IMR-90 (cell line): ENCODE results near the gene CST3. TPM values are rescaled to one million over a fixed set of nuclear protein-coding genes. Genes with fewer than 3 reads are reported as not detected.

ENCODE experiments used
- ATAC-seq: fragments of 200-7000 bp; cut with Tn5 transposase; 2 replicates; pipeline ENCODE4 v1.9.1; 2020; ENCODE audit warnings: low read depth, mild to moderate bottlenecking, moderate library complexity
- BruUV-seq: library from RNA; stranded (reverse); fragments of 400-500 nt; replicated peaks from 2 replicates; lab custom pipeline; 2021; lab: Mats Ljungman, UMichigan
- CTCF ChIA-PET: fragments of 300-600 bp; formaldehyde crosslinking; extraction: SDS; loops from one replicate; lab custom pipeline; 2021; ENCODE audit warnings: antibody characterized with exemption; lab: Yijun Ruan, JAX
- POLR2A ChIA-PET: fragments of 300-600 bp; sonication (Branson Sonifier 250); formaldehyde crosslinking; loops from one replicate; lab custom pipeline; 2022; ENCODE audit warnings: antibody characterized with exemption; ENCODE audit not compliant: unreplicated experiment; lab: Charles Lee
- DNase-seq: peaks from one replicate; pipeline ENCODE4 v3.0.0; 2013
- H2AFZ ChIP-seq: replicated peaks from 2 replicates; pipeline ENCODE3; 2013; ENCODE audit warnings: low read length, mild to moderate bottlenecking; ENCODE audit not compliant: poor library complexity
- H2AK5ac ChIP-seq: 2 replicates; pipeline ENCODE4 v1.6.1; 2013; ENCODE audit warnings: low read depth, low read length, inconsistent platforms
- H2AK9ac ChIP-seq: replicated peaks from 2 replicates; pipeline ENCODE3; 2013; ENCODE audit warnings: mild to moderate bottlenecking, low read depth, low read length, moderate library complexity; ENCODE audit not compliant: poor library complexity
- H2BK120ac ChIP-seq: 2 replicates; pipeline ENCODE4 v1.6.1; 2013; ENCODE audit warnings: low read depth, low read length, inconsistent platforms
- H2BK15ac ChIP-seq: 3 replicates; pipeline ENCODE4 v1.6.1; 2013; ENCODE audit warnings: low read depth, low read length, inconsistent platforms
- H2BK20ac ChIP-seq: 2 replicates; pipeline ENCODE4 v1.6.1; 2013; ENCODE audit warnings: low read depth, mild to moderate bottlenecking, inconsistent platforms, low read length, moderate library complexity
- H2BK5ac ChIP-seq: 2 replicates; pipeline ENCODE4 v1.6.1; 2013; ENCODE audit warnings: mild to moderate bottlenecking, low read depth, low read length, inconsistent platforms; ENCODE audit not compliant: poor library complexity, severe bottlenecking
- H3K14ac ChIP-seq: replicated peaks from 2 replicates; pipeline ENCODE4 v1.6.1; 2013; ENCODE audit warnings: low read depth, low read length, inconsistent platforms
- H3K18ac ChIP-seq: 2 replicates; pipeline ENCODE4 v1.6.1; 2013; ENCODE audit warnings: low read depth, low read length, control low read depth
- H3K23ac ChIP-seq: 2 replicates; pipeline ENCODE4 v1.6.1; 2013; ENCODE audit warnings: low read depth, low read length, inconsistent platforms
- H3K27ac ChIP-seq: 2 replicates; pipeline ENCODE4 v1.5.1; 2013; ENCODE audit warnings: mild to moderate bottlenecking, control low read depth, low read length; ENCODE audit not compliant: insufficient read depth
- H3K27me3 ChIP-seq: 2 replicates; pipeline ENCODE4 v1.6.1; 2013; ENCODE audit warnings: low read length; ENCODE audit not compliant: control insufficient read depth, insufficient read depth
- H3K36me3 ChIP-seq: 2 replicates; pipeline ENCODE4 v1.6.1; 2013; ENCODE audit warnings: low read length, mixed read lengths; ENCODE audit not compliant: control insufficient read depth, insufficient read depth
- H3K4ac ChIP-seq: 2 replicates; pipeline ENCODE4 v1.6.1; 2013; ENCODE audit warnings: low read depth, low read length, inconsistent platforms
- H3K4me1 ChIP-seq: 2 replicates; pipeline ENCODE4 v1.6.1; 2013; ENCODE audit warnings: low read length, mixed read lengths; ENCODE audit not compliant: control insufficient read depth, insufficient read depth
- H3K4me2 ChIP-seq: 2 replicates; pipeline ENCODE4 v1.6.1; 2013; ENCODE audit warnings: low read depth, mild to moderate bottlenecking, control low read depth, low read length, moderate library complexity
- H3K4me3 ChIP-seq: 2 replicates; pipeline ENCODE4 v1.5.1; 2013; ENCODE audit warnings: low read depth, mild to moderate bottlenecking, control low read depth, low read length, moderate library complexity; ENCODE audit not compliant: insufficient read depth
- H3K56ac ChIP-seq: 2 replicates; pipeline ENCODE4 v1.6.1; 2013; ENCODE audit warnings: low read length, inconsistent platforms; ENCODE audit not compliant: insufficient read depth; ENCODE audit errors: extremely low read depth
- H3K79me1 ChIP-seq, 2 experiments: 2 replicates each; pipeline ENCODE4 v1.6.1; 2013; ENCODE audit warnings: low read length in 2 of 2, inconsistent platforms in 1 of 2, low read depth in 1 of 2
- H3K9ac ChIP-seq: 2 replicates; pipeline ENCODE4 v1.6.1; 2013; ENCODE audit warnings: low read depth, low read length, control low read depth
- H3K9me1 ChIP-seq: 2 replicates; pipeline ENCODE4 v1.6.1; 2013; ENCODE audit warnings: low read length, inconsistent platforms; ENCODE audit not compliant: insufficient read depth
- H3K9me3 ChIP-seq: 2 replicates; pipeline ENCODE4 v1.6.1; 2013; ENCODE audit warnings: low read length; ENCODE audit not compliant: control insufficient read depth, insufficient read depth
- H4K20me1 ChIP-seq: 2 replicates; pipeline ENCODE4 v1.6.1; 2013; ENCODE audit warnings: low read length, inconsistent platforms; ENCODE audit not compliant: insufficient read depth
- H4K5ac ChIP-seq: 2 replicates; pipeline ENCODE4 v1.6.1; 2013; ENCODE audit warnings: mild to moderate bottlenecking, low read depth, low read length, control low read depth
- H4K8ac ChIP-seq, 2 experiments: 2 replicates each; pipeline ENCODE4 v1.6.1; 2013; ENCODE audit warnings: low read depth in 2 of 2, low read length in 2 of 2, control low read depth in 1 of 2, inconsistent platforms in 1 of 2
- H4K91ac ChIP-seq: 2 replicates; pipeline ENCODE4 v1.6.1; 2013; ENCODE audit warnings: low read depth, low read length, inconsistent platforms; ENCODE audit not compliant: insufficient read depth
- BHLHE40 ChIP-seq: fragments of 150-350 bp; IDR thresholded peaks from 2 replicates; pipeline ENCODE4 v1.6.1; 2016; ENCODE audit warnings: mild to moderate bottlenecking, low read depth, low read length
- CEBPB ChIP-seq: IDR thresholded peaks from 2 replicates; pipeline ENCODE4 v1.6.1; 2012; ENCODE audit warnings: low read depth, low read length, improper control_type of control experiment
- CHD1 ChIP-seq: IDR thresholded peaks from 2 replicates; pipeline ENCODE4 v1.6.1; 2012; ENCODE audit warnings: low read depth, low read length, improper control_type of control experiment
- FOS ChIP-seq: fragments of 150-350 bp; IDR thresholded peaks from 2 replicates; pipeline ENCODE4 v1.6.1; 2016; ENCODE audit warnings: low read depth, low read length
- MAFK ChIP-seq: IDR thresholded peaks from 2 replicates; pipeline ENCODE4 v1.6.1; 2012; ENCODE audit warnings: low read depth, low read length, improper control_type of control experiment
- MAZ ChIP-seq: IDR thresholded peaks from 2 replicates; pipeline ENCODE4 v1.6.1; 2012; ENCODE audit warnings: low read depth, mild to moderate bottlenecking, low read length, improper control_type of control experiment, moderate library complexity, borderline replicate concordance
- NFE2L2 ChIP-seq: fragments of 150-350 bp; IDR thresholded peaks from 2 replicates; pipeline ENCODE4 v1.6.1; 2016; ENCODE audit warnings: low read depth, mild to moderate bottlenecking, low read length
- POLR2A ChIP-seq: IDR thresholded peaks from 2 replicates; pipeline ENCODE4 v1.6.1; 2012; ENCODE audit warnings: mild to moderate bottlenecking, low read depth, low read length
- RAD21 ChIP-seq: IDR thresholded peaks from 2 replicates; pipeline ENCODE4 v1.6.1; 2012; ENCODE audit warnings: low read length, improper control_type of control experiment
- RCOR1 ChIP-seq: IDR thresholded peaks from 2 replicates; pipeline ENCODE4 v1.6.1; 2012; ENCODE audit warnings: mild to moderate bottlenecking, low read length, improper control_type of control experiment; ENCODE audit not compliant: insufficient replicate concordance
- RFX5 ChIP-seq: IDR thresholded peaks from 2 replicates; pipeline ENCODE4 v1.8.0; 2012; ENCODE audit warnings: low read depth, mild to moderate bottlenecking, low read length, moderate library complexity
- SMC3 ChIP-seq: fragments of 150-350 bp; IDR thresholded peaks from 2 replicates; pipeline ENCODE4 v1.6.1; 2016; ENCODE audit warnings: low read depth, mild to moderate bottlenecking, antibody characterized with exemption, low read length, moderate library complexity
- WGBS, 2 experiments: methylation state at CpG; one replicate each; pipeline versions ENCODE4 v1.1.5 to v1.1.7; 2013; ENCODE audit warnings: missing lambda C conversion rate in 2 of 2; ENCODE audit not compliant: insufficient read length in 1 of 2; ENCODE audit errors: extremely low coverage in 2 of 2; 5-methylcytosine and 5-hydroxymethylcytosine counted together
- dilution Hi-C: fragments of 300-500 bp; cut with HindIII; formaldehyde crosslinking; loops from one replicate; pipeline ENCODE4 v1.14.3; 2018; ENCODE audit warnings: low sequenced_read_pairs; ENCODE audit not compliant: unreplicated experiment
- in situ Hi-C: fragments of 300-500 bp; cut with MboI; formaldehyde crosslinking; loops from 3 replicates; pipeline ENCODE4 v1.14.3; 2019; ENCODE audit warnings: low sequenced_read_pairs, inconsistent platforms, mixed read lengths
- intact Hi-C: fragments of 100-400 bp; cut with micrococcal nuclease; formaldehyde crosslinking; loops from 2 replicates; pipeline ENCODE4 v1.10.0; 2022
- polyA plus RNA-seq, 3 experiments: library from polyadenylated mRNA; depleted of rRNA; stranded (reverse); fragments of >200 nt; gene quantifications; 2 replicates each; pipeline ENCODE4 v1.2.3, GENCODE V29; 2012; ENCODE audit warnings: low replicate concordance in 1 of 3
- total RNA-seq: library from RNA; depleted of rRNA; stranded (reverse); fragments of >200 nt; gene quantifications from 2 replicates; pipeline ENCODE4 v1.2.3, GENCODE V29; 2012
- TF ChIP-seq, protein P1 (sequence below): conservative IDR thresholded peaks from 2 replicates; pipeline ENCODE4 v1.5.1; 2012; ENCODE audit warnings: mild to moderate bottlenecking, low read depth, low read length, improper control_type of control experiment
- TF ChIP-seq, protein P2 (sequence below): fragments of 150-350 bp; IDR thresholded peaks from 2 replicates; pipeline ENCODE4 v1.6.1; 2016; ENCODE audit warnings: low read depth, mild to moderate bottlenecking, low read length, moderate library complexity, borderline replicate concordance

CST3 gene
- total and polyA plus RNA-seq, 2 of the 4 experiments (the other 2 are of a cell fraction) = 26.0 to 471 TPM

DNA sequence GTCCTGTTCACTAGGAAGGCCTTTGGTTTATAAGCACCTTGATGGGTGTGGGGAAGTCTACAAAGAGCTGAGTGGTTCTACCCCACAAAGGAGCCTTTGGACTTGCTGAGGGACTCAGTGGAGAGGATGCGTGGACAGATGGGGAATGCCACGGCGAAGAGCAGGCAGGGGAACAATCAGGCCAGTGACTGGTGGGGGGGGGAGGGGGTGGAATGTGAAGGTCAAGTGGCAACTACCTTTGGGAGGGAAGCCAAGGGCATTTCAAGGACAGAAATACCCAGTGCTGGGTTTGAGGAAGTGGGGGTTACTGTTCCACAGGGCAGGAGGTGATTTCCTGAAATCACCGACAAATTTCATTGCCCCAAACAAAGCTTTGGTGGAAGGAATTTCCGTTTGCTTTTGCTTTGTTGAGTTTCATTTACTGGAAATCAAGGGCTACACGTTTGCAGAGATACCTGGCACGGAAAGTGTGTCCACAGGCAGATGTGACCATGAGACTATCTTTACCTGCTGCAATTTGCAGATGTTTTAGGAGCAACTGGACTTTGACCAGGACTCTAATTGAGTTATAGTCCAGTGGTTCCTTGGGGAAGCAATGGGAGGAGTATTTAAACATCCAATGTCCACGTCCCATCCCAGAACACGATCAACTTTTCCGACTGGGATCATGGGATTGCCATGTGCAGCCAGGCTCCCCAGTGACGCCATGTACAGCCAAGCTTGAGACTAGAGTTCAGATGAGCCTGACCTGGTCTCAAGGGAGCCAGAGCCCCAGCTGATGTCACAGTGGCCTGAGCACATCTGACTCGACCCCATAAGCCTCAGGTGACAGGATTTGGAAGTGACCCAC is 8.0 kb downstream of the CST3 start:
- no peaks in the 10 kb centered on the region; the same call in 1 of the 2 replicates for H3K9me1 ChIP-seq
- no peaks in the 10 kb centered on the region for H3K9me3 ChIP-seq
- H2BK15ac ChIP-seq = no peak overlapping the region
- ATAC-seq (no peak; the same call in 1 of the 2 replicates), DNase-seq (no peak)
- H2AFZ ChIP-seq = no peak overlapping the region
- H3K4me2 ChIP-seq = no peak overlapping the region
- 78% methylated on average over 4 of the region's 12 CpGs; no CpG with 5 or more reads in 1 of the 2 experiments for WGBS, 2 experiments
- no peak overlapping the region for H3K4ac ChIP-seq
- CTCF ChIA-PET = interaction anchor here (0.7 kb wide), 1 partner anchor 29 kb away, joined by 3 read pairs; no protein-coding TSS in a partner anchor
- no peak overlapping the region for H3K18ac ChIP-seq
- H3K4me3 ChIP-seq = no peak overlapping the region
- POLR2A ChIA-PET = interaction anchor here (0.5 kb wide), 1 partner anchor 10 kb away, joined by 3 read pairs; no protein-coding TSS in a partner anchor
- no peak overlapping the region for H2AK9ac ChIP-seq
- H4K5ac ChIP-seq = no peak overlapping the region
- in situ Hi-C loops (loop anchor here (25.0 kb wide), 2 partner anchors 1633 to 1783 kb away; partner anchors contain the start of gene GINS1), dilution Hi-C loops (no loop called here), intact Hi-C loops (no loop called here)
- H2BK5ac ChIP-seq = no peak overlapping the region
- BruUV-seq = no TSS peak
- no peak overlapping the region for H3K56ac ChIP-seq
- H2BK120ac ChIP-seq = no peak overlapping the region
- no peak overlapping the region for H2AK5ac ChIP-seq
- no peak overlapping the region for H4K8ac ChIP-seq
- H3K27ac ChIP-seq = no peak overlapping the region
- peaks cover 11% of the 10 kb centered on the region for H3K36me3 ChIP-seq
- H3K79me1 ChIP-seq = peaks cover 3 to 6% of the 10 kb centered on the region in 2 experiments; a peak in 3 of 4 replicates
- no peaks in the 10 kb centered on the region for H3K4me1 ChIP-seq
- H3K27me3 ChIP-seq = no peaks in the 10 kb centered on the region
- no peak overlapping the region for H4K91ac ChIP-seq
- H2BK20ac ChIP-seq = no peak overlapping the region
- no peak overlapping the region for H3K9ac ChIP-seq
- H3K23ac ChIP-seq = no peak overlapping the region
- H4K20me1 ChIP-seq = no peaks in the 10 kb centered on the region
- no peak overlapping the region for H3K14ac ChIP-seq
- no peak for TF ChIP-seq RCOR1
- TF ChIP-seq FOS = no peak
- TF ChIP-seq CEBPB = no peak
- TF ChIP-seq MAZ = no peak
- TF ChIP-seq RFX5 = no peak
- TF ChIP-seq, protein P1, sequence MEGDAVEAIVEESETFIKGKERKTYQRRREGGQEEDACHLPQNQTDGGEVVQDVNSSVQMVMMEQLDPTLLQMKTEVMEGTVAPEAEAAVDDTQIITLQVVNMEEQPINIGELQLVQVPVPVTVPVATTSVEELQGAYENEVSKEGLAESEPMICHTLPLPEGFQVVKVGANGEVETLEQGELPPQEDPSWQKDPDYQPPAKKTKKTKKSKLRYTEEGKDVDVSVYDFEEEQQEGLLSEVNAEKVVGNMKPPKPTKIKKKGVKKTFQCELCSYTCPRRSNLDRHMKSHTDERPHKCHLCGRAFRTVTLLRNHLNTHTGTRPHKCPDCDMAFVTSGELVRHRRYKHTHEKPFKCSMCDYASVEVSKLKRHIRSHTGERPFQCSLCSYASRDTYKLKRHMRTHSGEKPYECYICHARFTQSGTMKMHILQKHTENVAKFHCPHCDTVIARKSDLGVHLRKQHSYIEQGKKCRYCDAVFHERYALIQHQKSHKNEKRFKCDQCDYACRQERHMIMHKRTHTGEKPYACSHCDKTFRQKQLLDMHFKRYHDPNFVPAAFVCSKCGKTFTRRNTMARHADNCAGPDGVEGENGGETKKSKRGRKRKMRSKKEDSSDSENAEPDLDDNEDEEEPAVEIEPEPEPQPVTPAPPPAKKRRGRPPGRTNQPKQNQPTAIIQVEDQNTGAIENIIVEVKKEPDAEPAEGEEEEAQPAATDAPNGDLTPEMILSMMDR = no peak
- TF ChIP-seq SMC3 = no peak
- no peak for TF ChIP-seq MAFK
- TF ChIP-seq POLR2A = no peak
- TF ChIP-seq BHLHE40 = no peak
- TF ChIP-seq CHD1 = no peak
- TF ChIP-seq, protein P2, sequence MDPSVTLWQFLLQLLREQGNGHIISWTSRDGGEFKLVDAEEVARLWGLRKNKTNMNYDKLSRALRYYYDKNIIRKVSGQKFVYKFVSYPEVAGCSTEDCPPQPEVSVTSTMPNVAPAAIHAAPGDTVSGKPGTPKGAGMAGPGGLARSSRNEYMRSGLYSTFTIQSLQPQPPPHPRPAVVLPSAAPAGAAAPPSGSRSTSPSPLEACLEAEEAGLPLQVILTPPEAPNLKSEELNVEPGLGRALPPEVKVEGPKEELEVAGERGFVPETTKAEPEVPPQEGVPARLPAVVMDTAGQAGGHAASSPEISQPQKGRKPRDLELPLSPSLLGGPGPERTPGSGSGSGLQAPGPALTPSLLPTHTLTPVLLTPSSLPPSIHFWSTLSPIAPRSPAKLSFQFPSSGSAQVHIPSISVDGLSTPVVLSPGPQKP = no peak
- no peak for TF ChIP-seq NFE2L2
- TF ChIP-seq RAD21 = no peak
